NCI-H1105 (cell line): ENCODE measurements around the gene UBTF.

Experiments
- DNase-seq: peaks from one replicate; lab custom pipeline; 2025; lab: John Stamatoyannopoulos, UW

UBTF gene, protein sequence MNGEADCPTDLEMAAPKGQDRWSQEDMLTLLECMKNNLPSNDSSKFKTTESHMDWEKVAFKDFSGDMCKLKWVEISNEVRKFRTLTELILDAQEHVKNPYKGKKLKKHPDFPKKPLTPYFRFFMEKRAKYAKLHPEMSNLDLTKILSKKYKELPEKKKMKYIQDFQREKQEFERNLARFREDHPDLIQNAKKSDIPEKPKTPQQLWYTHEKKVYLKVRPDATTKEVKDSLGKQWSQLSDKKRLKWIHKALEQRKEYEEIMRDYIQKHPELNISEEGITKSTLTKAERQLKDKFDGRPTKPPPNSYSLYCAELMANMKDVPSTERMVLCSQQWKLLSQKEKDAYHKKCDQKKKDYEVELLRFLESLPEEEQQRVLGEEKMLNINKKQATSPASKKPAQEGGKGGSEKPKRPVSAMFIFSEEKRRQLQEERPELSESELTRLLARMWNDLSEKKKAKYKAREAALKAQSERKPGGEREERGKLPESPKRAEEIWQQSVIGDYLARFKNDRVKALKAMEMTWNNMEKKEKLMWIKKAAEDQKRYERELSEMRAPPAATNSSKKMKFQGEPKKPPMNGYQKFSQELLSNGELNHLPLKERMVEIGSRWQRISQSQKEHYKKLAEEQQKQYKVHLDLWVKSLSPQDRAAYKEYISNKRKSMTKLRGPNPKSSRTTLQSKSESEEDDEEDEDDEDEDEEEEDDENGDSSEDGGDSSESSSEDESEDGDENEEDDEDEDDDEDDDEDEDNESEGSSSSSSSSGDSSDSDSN

DNA sequence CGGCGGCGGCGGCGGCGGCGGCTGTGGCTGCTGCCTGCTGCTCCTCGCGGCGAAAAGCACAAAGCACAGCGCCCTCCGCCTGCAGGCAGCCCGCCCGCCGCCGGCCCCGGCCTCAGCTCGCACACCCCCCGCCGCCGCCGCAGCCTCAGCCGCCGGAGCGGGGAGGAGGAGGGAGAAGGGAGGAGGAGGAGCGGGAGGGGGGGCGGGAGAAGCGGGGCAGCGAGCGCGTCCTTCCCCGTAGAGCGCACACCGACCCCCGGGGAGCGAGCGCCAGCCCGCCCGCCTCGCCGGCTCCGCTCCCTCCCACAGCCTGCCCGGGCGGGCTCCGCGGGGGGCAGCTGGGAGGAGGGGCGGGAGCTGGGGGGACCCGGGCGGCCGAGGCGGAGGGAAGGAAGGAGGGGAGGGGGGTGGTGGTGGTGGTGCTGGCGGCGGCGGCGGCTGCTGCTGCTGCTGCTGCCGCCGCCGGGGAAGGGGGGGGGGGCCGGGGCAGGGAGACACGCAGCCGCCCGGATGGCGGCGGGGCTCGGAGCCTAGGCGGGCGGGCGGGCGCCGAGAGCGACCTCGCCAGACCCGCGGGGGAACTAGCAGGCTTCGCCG is at the start of gene UBTF:
Gene UBTF (minus strand): TSS at position 60 of the 597 bp plus-strand sequence. CDS start 1,446 bp downstream, outside the sequence.
- DNase-seq: peak; percentile 48

DNA sequence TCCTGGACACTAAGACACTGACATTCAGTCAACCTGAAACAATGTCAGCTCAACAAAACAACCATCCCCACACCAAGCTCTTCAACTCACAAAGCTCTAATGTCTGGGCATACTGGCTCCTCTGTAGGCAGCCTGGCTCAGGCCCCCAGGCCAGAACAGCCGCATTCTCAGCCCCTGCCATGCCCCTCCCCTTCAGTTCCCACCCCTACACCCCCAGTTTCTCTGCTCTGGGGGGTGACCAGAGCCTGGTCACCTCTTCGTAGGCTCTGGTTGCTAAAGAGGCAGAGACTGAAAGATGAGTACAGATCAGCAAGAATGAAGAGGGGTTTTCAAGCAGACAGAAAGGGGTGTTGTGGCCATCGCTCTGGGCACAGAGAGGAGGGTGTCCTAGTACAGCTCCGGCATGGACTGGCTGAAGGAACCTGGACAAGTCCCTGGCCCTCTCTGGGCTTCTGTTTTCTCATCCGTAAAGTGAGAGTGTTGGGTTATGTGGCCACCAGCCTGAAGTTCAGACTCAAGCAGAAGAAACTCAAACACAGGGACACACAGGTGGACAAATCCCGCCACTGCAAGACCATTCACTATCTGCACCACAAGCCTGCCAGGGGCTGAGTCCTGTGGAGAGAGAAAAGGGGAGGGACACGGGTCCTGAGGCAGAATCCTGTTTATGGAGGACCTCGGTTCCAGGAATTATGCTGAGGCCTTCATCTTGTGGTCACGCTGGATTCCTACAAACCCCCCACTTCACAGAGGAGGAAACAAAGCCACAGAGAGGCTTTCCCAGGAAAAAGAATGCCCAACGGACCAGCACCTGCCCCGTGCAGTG is 49.4 kb upstream of the UBTF start:
- no peak for DNase-seq

DNA sequence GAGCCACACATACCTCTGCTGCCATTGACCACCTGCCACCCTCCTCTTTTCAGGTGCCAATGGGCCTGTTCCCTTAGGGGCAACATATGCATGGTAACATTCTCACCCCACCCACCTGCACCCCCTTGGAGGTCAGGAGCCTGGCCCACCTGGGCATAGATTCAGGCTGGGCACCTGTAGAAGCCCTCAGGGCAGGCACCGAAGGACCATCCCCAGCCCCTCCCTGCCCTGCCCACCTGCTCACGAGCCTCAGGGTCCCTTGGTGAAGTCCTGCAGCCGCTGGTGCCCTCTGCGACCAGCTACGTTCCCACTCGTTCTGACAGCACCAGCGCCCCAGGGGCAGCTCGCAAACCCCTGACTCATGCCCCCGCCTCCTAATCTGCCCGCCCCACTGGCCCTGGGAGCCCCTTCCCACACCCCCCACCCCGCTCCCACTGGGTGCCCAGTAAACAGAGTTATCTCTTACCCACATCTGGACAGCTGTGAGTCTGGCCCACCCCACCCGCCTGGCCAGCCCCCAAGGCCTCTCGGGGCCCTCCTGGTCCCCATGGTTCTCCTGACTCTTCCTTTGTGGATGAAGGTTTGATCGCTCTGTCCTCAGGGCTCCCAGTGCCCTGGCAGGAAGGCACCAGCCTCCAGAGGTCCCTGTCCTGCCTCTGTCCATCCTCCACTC is 48.5 kb upstream of the UBTF start, which contains the start of gene SLC4A1:
Gene SLC4A1 (minus strand): TSS at position 318 of the 673 bp plus-strand sequence. CDS start 5,269 bp downstream, outside the sequence.
- no peak for DNase-seq

DNA sequence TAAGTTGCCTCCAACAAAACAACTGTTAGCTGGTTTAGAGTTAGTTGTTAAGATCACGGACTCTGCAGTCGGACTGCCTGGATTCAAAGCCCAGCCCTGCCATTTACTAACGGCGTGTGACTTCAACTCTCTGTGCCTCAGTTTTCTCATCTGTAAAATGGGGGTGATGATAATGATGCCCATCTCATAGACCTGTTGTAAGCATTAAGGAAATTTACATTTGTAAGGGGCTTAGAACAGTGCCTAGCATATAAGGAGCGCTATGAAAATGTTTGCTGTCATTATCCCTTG is 47.6 kb upstream of the UBTF start:
- DNase-seq: no peak

DNA sequence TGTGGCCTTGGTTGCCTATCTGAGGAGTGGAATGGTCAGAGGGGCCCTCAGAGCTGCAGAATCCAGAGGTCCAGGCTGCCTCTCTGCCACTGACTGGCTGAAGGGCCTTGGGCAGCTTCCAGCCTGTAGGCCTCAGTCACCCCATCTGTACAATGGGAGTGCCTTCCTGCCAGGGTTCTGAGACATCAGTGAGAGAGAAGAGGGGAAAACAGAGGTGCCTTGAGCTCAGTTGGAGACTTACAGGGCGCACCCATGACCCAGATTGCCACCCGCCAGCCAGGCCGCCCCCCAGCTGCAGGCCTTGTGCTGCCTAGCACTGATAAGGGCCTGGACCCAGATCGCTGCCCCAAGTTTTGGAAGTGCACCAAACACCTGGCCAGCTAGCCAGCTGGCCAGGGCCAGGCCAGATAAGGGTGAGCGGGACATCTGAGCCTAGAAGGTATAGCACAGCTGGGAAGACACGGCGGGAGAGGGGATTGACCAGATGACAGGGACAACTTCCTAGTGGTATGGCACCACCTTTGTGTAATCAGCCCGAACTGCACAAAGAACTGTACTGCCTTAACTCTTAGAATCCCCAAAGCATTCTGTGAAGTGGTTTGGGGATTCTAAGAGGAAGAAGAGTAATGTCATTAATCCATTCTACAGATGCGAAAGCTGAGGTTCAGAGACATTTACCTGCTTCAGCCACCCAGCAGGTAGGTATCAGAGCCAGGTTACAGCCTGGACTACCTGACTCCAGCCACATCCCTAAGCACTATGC is 47.1 kb upstream of the UBTF start:
- DNase-seq: no peak

DNA sequence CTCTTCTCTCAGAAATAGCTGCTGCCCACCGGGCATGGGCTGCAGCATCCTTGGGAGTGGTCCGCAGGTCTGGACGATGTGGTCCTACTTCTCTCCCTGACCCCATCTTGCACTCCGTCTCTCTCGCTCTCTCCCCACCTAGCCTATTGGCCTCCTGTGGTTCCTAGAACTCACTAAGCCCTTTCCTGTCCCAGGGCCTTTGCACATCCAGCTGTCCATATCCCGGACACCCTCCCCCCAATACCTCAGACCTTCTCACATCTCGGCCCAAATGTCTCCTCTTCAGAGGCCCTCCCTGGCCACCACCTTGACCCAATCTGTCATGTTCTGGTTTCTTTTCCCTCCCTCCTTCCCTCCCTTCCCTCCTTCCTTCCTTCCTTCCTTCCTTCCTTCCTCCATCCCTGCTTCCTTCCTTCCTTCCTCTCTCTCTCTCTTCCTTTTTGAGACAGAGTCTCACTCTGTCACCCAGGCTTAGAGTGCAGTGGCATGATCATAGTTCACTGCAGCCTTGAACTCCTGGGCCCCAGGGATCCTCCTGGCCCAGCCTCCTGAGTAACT is 43.9 kb upstream of the UBTF start:
- no peak for DNase-seq

DNA sequence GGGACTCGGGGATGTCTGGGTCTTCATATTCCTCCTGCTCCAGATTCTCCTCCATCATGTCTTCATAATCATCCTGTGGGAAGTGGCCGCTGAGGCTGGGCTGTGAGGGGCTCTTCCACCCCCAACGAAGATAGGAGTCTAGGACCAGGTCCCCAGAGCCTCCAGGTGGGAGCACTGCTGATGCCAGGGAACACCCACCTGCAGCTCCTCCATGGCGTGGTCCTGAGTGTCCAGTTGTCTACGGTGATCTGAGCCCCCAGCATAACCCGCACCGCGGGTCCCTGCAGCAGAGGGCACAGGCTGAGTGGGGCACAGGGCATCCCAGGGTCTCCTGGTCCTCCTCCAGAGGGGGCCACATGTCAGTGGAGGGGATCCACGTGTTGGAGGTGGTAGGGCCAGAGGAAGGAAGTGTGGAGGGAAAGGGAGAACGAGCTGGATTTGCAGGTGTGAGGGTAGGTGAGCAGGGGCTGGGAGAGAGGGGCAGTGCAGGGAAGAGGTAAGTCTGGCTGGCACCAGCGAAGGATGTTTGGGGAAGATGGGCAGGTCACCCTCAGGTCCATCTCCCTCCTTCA is 43.3 kb upstream of the UBTF start:
- DNase-seq: no peak

DNA sequence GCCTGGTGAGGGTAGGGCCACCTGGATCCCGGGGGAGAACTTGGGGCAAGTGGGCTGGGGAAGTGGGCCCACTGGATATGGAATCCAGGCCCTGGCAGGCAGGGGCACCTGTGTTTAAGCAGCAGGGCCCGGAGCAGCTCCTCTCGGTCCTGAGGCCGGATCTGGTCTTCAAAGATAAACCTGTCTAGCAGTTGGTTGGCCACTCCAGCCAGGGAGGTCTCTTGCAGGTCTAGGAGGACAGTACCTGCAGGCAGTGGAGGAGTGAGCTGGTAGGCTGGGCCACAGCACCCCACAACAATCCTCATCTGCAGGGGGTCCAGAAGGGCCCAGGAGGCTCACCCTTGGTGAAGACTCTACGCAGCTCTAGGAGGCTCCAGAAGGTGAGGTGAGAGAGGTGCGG is 40.8 kb upstream of the UBTF start:
- DNase-seq: no peak

DNA sequence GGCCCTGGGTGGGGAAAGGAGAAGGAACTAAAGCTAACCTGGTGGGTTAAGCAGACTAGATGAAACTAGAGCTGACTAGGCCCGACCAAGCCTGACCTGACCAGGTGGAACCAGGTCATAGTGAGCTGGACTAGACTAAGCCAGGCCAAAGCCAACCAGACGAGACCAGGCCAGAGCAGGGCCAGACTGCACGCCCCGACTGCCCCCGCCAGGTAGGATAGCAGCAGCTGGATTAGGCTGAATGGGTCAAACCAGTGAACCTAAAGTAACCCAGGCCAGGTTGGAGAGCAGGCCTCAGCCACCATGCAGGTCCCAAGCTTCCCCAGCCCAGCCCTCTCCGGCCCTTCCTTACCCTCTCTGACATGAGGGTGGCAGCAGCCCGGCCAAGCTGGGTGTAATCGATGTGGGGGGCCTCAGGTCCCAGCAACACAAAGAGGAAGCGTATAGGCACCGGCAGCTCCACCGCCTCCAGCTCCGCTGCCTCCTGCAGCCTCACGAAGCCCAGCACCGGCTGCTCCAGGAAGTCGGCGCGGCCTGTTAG is 39.4 kb upstream of the UBTF start:
- no peak for DNase-seq

DNA sequence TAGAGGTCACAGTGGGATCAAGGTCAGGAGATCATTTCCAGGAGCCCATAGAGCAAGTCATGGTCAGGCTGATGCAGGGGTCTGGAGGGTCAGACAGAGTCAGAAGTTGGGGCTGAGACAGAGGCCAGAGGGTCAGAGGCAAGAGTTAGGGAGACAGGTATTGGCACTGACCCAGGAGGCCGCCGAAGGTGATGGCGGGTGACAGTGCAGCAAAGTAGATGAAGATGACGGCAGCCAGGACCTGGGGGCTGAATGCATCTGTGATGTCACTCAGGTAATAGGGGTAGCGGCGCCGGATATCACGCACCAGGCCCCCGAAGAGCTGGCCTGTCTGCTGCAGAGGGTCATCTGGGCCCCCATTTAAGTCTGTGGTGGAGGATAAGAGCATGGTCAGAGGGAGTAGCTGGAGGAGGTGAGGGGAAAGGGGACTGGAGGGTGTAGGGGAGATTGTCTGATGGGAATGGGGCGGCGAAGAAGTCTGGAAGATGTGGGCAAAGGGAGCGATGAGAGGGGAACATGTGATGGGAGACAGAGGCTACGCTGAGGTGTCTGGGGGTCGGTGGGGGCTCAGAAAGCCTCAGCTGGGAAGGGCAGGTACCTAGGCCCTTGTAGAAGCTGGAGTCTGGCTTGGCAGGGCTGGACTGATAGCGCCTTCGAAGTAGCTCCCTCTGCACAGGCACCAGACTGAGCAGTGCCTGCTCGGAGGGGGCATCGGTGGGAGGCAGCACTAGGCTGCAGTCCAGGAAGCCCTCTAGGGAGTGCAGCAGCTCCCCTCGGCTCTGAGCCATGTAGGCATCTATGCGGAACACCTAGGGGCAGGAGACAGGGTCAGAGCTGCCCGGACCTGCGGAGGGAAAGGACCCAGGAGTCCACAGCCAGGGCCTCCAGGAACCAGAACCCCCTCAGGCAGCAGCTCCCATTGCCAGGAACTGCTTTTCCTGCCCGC is 38.6 kb upstream of the UBTF start:
- DNase-seq: no peak

DNA sequence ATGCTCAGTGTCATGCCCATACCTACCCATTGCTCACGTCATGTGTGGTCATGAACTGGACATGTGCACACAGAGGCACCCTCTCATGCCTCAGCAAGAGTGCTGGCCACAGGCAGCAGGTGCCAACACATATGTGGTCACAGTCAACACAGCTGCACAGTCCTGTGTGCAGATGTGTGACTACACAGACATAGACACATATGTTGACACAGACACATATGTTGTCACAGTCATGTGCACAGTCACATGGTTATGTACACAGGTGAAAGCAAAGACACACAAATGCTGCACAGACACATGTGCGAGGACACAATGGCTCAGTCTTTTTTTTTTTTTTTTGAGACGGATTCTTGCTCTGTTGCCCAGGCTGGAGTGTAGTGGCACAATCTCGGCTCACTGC is 37.2 kb upstream of the UBTF start:
- DNase-seq: no peak

DNA sequence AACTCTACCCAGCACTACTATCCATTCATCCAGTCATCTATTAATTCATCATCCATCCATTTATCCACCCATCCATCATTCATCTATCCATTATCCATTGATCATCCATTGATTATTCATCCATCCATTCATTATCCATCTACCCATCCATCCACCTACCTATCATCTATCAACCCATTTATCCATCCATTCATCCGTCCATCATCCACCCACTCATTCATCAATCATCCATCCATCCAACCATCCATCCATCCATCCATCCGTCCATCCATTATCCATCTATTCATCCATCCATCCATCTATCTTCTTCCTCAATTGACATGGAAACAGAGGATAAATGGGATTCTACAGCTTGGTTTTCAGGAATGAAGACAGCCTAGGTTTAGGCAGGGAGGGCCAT is 36.4 kb upstream of the UBTF start:
- no peak for DNase-seq

DNA sequence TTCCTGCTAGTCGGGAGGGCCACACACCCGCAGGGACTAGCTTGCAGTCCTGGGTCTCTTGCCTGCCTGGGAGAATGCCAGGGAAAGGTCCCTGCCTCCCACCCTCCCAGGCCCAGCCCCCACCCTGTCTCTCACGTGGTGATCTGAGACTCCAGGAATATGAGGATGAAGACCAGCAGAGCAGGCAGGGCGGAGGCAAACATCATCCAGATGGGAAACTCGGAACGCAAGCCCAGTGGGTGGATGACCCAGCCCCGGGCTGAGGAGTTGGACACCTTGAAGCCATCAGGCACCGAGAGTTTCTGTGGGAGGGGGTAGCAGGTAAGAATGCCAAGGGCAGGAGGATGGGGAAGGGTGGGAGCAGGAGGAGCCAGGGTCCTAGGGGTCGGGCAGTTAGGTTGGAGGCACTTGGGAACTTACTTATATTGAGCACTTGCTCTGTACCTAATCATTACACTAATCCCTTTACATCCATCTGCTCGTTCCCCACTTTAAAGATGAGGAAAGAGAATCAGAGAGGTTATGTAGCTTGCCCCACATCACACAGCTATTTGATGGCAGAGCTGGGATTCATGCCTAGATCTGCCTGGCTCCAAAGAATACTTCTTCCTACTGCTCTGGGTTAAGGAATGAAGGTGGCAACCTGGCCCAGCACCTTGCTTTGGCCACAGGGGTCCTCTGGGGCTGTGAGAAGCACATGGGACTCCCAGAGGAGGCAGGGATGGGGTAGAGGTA is 35.1 kb upstream of the UBTF start:
- no peak for DNase-seq

DNA sequence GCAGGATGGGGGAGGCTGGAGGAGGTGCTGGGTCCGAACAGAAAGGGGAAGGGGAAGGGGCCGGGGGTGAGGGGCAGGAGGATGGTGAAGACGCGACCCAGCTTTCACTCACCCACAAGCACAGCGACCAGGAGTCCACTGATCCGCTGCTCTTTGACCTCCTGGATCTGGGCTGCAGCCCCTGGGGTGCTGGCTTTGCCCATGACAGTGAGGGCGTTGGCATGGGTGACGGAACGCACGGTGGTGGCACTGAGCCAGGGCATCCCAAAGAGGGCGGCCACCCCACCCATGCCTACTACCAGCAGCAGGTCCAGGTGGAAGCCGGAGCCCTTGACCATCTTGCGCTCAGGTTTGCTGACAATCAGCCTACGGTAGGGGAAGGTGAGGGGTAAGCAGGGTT is 33.5 kb upstream of the UBTF start:
- no peak for DNase-seq

DNA sequence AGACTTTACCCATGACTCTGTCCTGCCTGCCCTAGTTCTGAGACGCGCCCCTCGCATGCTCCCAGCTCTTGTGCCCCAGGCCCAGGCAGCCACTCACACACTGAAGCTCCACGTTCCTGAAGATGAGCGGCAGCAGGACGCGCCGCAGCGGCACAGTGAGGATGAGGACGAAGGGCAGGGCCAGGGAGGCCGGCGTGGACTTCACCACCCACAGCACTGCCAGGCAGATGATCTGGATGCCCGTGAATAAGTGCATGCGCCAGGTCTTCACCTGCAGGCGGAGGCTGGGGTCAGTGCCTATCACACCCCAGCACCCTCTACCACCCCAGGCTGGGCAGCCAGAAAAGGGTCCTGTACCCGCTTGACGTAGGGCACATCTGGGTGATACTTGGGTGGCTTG is 31.6 kb upstream of the UBTF start:
- DNase-seq: no peak

DNA sequence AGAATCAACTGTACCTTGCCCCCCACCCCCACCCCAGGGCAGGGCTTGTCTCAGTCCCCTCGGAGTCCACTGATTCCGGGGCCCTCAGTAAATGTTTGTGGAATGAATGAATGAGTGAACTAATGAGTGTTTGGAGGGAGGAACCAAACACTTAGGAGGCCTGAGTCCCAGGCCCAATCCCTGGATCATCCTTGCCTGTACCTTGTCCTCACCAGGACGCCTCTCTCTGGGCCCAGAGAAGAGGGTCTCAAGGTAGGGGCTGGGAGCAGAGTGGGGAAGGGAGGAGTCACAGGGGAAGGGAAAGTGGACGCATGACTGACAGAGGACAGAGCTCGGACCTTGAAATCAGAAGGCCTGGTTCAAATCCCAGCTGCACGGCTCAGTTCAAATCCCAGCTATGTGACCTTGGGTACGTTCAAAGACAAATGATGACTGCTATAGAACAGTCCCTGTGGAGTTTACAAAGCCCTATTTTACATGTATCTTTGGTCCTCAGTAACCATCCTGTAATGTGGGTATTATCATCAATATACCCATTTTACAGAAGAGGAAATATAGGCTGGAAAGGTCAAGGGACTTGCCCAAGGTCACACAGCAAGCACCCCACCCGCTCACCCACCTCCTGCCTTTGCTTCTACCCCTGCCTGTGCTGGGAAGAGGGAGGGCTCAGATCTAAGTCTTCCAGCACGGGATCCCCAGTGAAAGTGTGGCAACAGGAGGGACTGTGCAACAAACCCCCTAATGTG is 30.2 kb upstream of the UBTF start:
- no peak for DNase-seq
